Calu3 (cell line): Measurements from ENCODE around the gene NANOGP8. TPM values are rescaled to one million over a fixed set of nuclear protein-coding genes. Genes with fewer than 3 reads are reported as not detected.

Experiments used
- BruUV-seq: library from RNA; stranded (reverse); fragments of 400-500 nt; replicated peaks from 2 replicates; lab custom pipeline; 2021; lab: Mats Ljungman, UMichigan
- CTCF ChIA-PET: fragments of 300-600 bp; sonication (Branson Sonifier 250); formaldehyde crosslinking; loops from one replicate; lab custom pipeline; 2022; ENCODE audit warnings: antibody characterized with exemption; lab: Charles Lee
- DNase-seq: peaks from one replicate; pipeline ENCODE4 v3.0.0; 2022
- H3K27ac Mint-ChIP-seq: one replicate; pipeline ENCODE4 v1.8.0; 2022; ENCODE audit warnings: mixed read lengths; ENCODE audit not compliant: unreplicated experiment
- H3K27me3 Mint-ChIP-seq: one replicate; pipeline ENCODE4 v1.8.0; 2022; ENCODE audit warnings: mixed read lengths; ENCODE audit not compliant: unreplicated experiment
- H3K36me3 Mint-ChIP-seq: one replicate; pipeline ENCODE4 v1.8.0; 2022; ENCODE audit warnings: mild to moderate bottlenecking, moderate library complexity, mixed read lengths; ENCODE audit not compliant: insufficient read depth, unreplicated experiment
- H3K4me1 Mint-ChIP-seq: one replicate; pipeline ENCODE4 v1.8.0; 2022; ENCODE audit warnings: mild to moderate bottlenecking, low read depth, mixed read lengths; ENCODE audit not compliant: unreplicated experiment
- H3K4me3 Mint-ChIP-seq: one replicate; pipeline ENCODE4 v1.8.0; 2022; ENCODE audit warnings: mild to moderate bottlenecking, low read depth, moderate library complexity, mixed read lengths; ENCODE audit not compliant: unreplicated experiment
- H3K9me3 Mint-ChIP-seq: one replicate; pipeline ENCODE4 v1.8.0; 2022; ENCODE audit warnings: low read depth, mixed read lengths; ENCODE audit not compliant: unreplicated experiment
- intact Hi-C: fragments of 100-400 bp; cut with micrococcal nuclease; formaldehyde crosslinking; loops from one replicate; pipeline ENCODE4 v1.10.0; 2022; ENCODE audit not compliant: unreplicated experiment
- total RNA-seq: library from RNA; stranded (reverse); gene quantifications from 2 replicates; pipeline ENCODE4 v1.2.3, GENCODE V29; 2022
- TF ChIP-seq, protein P1 (sequence below): fragments of 200-600 bp; IDR thresholded peaks from one replicate; pipeline ENCODE4 v1.8.0; 2022; ENCODE audit warnings: antibody characterized with exemption; ENCODE audit not compliant: unreplicated experiment

The NANOGP8 gene
- total RNA-seq, 1 experiment from 2014 or later: not detected

GRCh38 chr15:35055416-35056105, 29.5 kb downstream of the NANOGP8 start:
- BruUV-seq: no TSS peak
- Mint-ChIP-seq H3K36me3 (no peaks in the 10 kb centered on the region), H3K4me3 (no peak overlapping the region), H3K27me3 (no peaks in the 10 kb centered on the region), H3K4me1 (no peaks in the 10 kb centered on the region), H3K27ac (no peak overlapping the region), H3K9me3 (no peaks in the 10 kb centered on the region)
- CTCF ChIA-PET: interaction anchor here (0.7 kb wide), 1 partner anchor 1116 kb away, joined by 5 read pairs; no protein-coding TSS in a partner anchor
- intact Hi-C loops: no loop called here
- TF ChIP-seq, protein P1, sequence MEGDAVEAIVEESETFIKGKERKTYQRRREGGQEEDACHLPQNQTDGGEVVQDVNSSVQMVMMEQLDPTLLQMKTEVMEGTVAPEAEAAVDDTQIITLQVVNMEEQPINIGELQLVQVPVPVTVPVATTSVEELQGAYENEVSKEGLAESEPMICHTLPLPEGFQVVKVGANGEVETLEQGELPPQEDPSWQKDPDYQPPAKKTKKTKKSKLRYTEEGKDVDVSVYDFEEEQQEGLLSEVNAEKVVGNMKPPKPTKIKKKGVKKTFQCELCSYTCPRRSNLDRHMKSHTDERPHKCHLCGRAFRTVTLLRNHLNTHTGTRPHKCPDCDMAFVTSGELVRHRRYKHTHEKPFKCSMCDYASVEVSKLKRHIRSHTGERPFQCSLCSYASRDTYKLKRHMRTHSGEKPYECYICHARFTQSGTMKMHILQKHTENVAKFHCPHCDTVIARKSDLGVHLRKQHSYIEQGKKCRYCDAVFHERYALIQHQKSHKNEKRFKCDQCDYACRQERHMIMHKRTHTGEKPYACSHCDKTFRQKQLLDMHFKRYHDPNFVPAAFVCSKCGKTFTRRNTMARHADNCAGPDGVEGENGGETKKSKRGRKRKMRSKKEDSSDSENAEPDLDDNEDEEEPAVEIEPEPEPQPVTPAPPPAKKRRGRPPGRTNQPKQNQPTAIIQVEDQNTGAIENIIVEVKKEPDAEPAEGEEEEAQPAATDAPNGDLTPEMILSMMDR: no peak
- no peak for DNase-seq

DNA sequence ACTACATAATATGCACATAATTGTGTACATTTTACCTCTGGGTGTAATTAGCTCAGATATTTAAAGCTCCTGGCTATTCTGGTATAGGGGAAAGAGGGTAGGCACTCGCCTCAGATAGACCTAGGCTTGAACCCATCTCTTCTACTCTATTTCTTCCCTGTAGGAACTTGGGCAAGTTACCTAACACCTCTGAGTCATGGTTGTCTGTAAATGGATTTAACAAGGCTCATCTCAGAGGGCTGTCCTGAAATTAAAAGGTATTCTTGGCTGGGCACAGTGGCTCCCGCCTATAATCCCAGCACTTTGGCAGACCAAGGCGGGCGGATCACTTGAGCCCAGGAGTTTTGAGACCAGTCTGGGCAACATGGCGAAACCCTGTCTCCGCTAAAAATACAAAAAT, 30.7 kb downstream of the NANOGP8 start:
- no peaks in the 10 kb centered on the region for H3K36me3 Mint-ChIP-seq
- H3K9me3 Mint-ChIP-seq: no peaks in the 10 kb centered on the region
- no peaks in the 10 kb centered on the region for H3K4me1 Mint-ChIP-seq
- TF ChIP-seq, protein P1: no peak
- no TSS peak for BruUV-seq
- H3K4me3 Mint-ChIP-seq: no peak overlapping the region
- DNase-seq: no peak
- intact Hi-C loops: no loop called here
- no peaks in the 10 kb centered on the region for H3K27me3 Mint-ChIP-seq
- H3K27ac Mint-ChIP-seq: no peak overlapping the region
- CTCF ChIA-PET: no interaction called here

DNA sequence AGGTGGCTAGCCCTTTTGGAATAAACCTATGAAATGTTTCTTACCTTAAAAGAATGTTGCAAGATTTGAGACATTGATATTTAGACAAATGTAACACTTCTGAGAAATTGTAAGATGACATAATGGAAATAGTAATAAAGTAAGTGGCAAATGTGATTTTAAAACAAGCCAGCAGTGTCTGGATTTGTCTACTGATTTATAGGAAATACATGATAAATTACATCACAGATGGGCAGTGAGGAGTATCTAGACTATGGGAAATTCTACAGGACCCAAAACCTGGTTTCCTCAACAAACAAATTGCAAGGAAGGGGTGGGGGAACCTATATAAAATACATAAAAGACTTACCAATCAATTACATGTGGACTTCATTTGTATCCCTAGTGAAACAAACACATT, 37.1 kb downstream of the NANOGP8 start:
- Mint-ChIP-seq H3K36me3 (no peaks in the 10 kb centered on the region), H3K27ac (no peak overlapping the region), H3K9me3 (no peaks in the 10 kb centered on the region), H3K4me1 (no peaks in the 10 kb centered on the region), H3K4me3 (no peak overlapping the region), H3K27me3 (no peaks in the 10 kb centered on the region)
- BruUV-seq: no TSS peak
- CTCF ChIA-PET: no interaction called here
- intact Hi-C loops: no loop called here
- no peak for DNase-seq
- TF ChIP-seq, protein P1: no peak

DNA sequence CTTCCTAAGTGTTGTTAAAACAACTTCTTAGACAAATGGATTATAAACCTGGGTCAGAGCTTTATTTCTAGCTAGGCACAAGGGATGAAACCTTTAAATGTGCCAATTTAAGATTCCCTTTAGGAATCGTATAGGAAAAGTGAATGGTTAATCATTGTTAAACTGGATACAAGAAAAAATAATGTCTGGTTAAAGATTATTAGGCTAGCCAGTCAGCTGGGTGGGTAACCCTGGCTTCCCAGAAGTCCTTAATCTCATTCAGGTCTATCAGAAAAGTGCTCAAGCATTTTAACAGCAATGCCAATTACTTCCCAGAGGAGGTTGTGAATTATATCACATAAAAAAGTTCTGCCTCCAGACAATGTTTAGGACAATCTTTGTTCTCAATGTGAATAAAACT, 37.6 kb downstream of the NANOGP8 start:
- Mint-ChIP-seq H3K4me3 (no peak overlapping the region), H3K27ac (no peak overlapping the region), H3K36me3 (no peaks in the 10 kb centered on the region), H3K27me3 (no peaks in the 10 kb centered on the region), H3K9me3 (no peaks in the 10 kb centered on the region), H3K4me1 (no peaks in the 10 kb centered on the region)
- TF ChIP-seq, protein P1: no peak
- DNase-seq: no peak
- CTCF ChIA-PET: no interaction called here
- intact Hi-C loops: no loop called here
- no TSS peak for BruUV-seq
